LNCaP clone FGC (cell line): ENCODE measurements around the gene ZNF438.

Experiments used
- DNase-seq: peaks from one replicate; pipeline ENCODE4 v3.0.0-alpha.2; 2011; ENCODE audit warnings: low read depth
- H3K4me3 ChIP-seq: 2 replicates; pipeline ENCODE4 v1.5.1; 2011; ENCODE audit warnings: mild to moderate bottlenecking, low read depth, low read length, control low read depth
- TF ChIP-seq, protein P1 (sequence below): IDR thresholded peaks from 2 replicates; pipeline ENCODE4 v1.5.1; 2012; ENCODE audit warnings: mild to moderate bottlenecking; ENCODE audit not compliant: control insufficient read depth, insufficient read depth; ENCODE audit errors: extremely low read depth

Gene ZNF438

DNA sequence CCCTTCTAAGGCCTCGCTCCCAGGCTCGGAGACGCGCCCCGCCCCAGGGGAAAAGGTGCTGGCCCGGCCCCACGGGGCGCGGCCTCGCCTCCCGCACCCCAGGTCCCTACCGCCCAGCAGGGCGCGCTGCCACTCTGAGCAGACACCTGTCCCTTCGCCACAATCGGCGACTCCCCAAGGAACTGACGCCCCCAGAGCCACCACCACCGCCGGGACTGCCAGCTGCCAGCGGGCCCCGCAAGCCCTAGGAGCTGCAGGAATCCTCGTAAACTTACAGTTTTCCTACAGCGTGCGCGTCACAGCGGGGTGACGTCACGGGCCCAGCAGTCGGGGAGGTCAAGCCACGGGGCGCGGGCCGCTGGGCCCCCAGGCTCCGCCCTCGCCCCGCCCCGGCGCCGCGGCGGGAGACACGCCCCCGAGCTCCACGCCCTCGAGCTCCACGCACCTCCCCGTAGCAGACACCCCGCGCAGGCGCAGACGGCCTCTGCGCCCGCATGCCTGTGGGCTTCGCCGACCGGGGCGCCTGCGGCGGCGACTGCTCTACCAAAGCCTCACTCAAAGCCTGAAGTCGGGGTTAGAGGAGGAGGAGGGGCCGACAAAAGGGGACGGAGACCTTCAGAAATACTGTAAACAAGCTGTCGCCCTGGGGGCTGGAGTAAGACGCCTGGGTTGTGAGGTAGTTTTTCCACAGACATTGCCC, at the start of gene ZNF438:
ZNF438 (minus strand) TSS at position 308 of the 700 bp plus-strand sequence. CDS start 154,831 bp downstream, outside the sequence.
- H3K4me3 ChIP-seq = peak within 1 kb of the TSS; percentile 62
- TF ChIP-seq, protein P1, sequence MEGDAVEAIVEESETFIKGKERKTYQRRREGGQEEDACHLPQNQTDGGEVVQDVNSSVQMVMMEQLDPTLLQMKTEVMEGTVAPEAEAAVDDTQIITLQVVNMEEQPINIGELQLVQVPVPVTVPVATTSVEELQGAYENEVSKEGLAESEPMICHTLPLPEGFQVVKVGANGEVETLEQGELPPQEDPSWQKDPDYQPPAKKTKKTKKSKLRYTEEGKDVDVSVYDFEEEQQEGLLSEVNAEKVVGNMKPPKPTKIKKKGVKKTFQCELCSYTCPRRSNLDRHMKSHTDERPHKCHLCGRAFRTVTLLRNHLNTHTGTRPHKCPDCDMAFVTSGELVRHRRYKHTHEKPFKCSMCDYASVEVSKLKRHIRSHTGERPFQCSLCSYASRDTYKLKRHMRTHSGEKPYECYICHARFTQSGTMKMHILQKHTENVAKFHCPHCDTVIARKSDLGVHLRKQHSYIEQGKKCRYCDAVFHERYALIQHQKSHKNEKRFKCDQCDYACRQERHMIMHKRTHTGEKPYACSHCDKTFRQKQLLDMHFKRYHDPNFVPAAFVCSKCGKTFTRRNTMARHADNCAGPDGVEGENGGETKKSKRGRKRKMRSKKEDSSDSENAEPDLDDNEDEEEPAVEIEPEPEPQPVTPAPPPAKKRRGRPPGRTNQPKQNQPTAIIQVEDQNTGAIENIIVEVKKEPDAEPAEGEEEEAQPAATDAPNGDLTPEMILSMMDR = peak; percentile 76
- DNase-seq = peak; percentile 54

GRCh38 chr10:31076610-31076988, 44.9 kb upstream of the ZNF438 start:
- DNase-seq = no peak
- H3K4me3 ChIP-seq = no peak overlapping the region
- TF ChIP-seq, protein P1 = no peak

DNA sequence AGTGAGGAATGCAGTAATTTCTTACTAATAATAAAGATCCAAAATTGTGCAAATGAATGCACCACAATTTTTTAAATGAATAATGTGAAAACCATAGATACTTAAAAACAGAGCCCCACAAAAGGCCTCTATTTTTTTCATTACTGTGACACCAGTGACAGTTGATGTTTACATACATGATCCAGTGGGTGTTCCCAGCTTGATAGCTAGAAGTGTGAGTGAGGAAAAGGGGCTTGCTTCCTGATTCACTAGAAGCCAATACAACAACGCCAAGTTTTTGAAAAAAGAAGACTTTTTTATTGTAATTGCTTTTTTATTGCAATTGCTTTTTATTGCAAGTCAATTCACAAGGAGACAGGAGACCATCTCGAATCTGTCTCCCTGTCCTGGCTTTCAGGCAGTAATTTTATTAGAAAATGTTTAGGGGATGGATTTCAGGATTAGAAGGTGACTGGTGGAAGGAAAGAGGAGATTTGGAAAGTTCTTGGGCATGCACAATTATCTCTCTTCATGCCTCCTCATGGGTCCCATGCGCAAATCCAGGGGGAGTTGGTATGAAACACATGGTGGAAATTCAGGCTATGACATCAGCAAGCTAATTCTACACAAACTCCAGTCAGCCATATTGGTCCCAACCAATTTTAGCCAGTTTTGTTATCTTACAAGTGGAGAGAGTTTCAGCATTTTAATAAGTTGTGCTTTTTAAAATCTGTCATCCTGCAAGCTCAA, 44.4 kb upstream of the ZNF438 start:
- no peak overlapping the region for H3K4me3 ChIP-seq
- TF ChIP-seq, protein P1 = no peak
- DNase-seq = no peak

- TF ChIP-seq, protein P1 = no peak
- DNase-seq = no peak
- H3K4me3 ChIP-seq = no peak overlapping the region
Observed at GRCh38 chr10:31075434-31075833, 43.8 kb upstream of the ZNF438 start.

GRCh38 chr10:31074722-31075086, 43.0 kb upstream of the ZNF438 start:
- no peak overlapping the region for H3K4me3 ChIP-seq
- no peak for DNase-seq
- TF ChIP-seq, protein P1 = no peak

DNA sequence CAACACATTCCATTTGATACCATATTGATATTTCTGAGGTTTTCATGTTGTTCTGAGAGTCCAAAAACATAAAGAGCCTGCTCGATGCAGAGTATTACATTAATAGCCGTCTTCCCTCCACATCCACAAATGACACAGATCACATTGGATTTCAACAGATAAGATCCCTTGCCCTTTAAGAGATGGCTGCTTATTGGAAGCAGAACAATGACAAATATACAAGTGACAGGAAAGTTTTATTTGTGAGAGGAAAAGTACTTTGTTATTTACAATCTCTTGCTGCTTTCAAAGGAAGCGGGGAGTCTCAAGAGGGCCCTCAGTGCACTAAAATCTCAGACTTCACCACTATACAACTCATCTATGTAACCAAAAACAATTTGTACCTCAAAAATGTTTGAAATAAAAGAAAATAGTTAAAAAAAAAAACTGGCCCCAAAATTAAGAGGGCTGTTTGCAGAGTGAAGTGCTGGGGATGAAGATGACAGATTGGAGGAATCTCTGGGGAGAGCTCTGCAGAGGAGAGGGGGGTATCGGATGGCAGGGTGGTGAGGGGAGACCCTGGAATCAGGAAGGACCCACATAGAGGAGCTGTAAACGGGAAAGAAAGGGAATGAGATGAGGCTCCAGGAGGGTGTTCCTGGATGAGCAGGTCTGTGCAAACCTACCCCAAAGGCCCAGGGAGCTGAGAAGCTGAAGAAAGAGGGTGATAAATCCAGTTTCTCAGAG, 42.5 kb upstream of the ZNF438 start:
- TF ChIP-seq, protein P1 = no peak
- no peak overlapping the region for H3K4me3 ChIP-seq
- DNase-seq = peak; percentile 34
